ENCODE results near the gene TRO. TPM values are rescaled to one million over a fixed set of nuclear protein-coding genes. Genes with fewer than 3 reads are reported as not detected.

Gene TRO
- 0.47 to 0.85 TPM (median 0.73 TPM) in 5 replicates for total RNA-seq (2022; extraction: Qiagen RNA extraction; ENCODE audit: low read depth)

DNA sequence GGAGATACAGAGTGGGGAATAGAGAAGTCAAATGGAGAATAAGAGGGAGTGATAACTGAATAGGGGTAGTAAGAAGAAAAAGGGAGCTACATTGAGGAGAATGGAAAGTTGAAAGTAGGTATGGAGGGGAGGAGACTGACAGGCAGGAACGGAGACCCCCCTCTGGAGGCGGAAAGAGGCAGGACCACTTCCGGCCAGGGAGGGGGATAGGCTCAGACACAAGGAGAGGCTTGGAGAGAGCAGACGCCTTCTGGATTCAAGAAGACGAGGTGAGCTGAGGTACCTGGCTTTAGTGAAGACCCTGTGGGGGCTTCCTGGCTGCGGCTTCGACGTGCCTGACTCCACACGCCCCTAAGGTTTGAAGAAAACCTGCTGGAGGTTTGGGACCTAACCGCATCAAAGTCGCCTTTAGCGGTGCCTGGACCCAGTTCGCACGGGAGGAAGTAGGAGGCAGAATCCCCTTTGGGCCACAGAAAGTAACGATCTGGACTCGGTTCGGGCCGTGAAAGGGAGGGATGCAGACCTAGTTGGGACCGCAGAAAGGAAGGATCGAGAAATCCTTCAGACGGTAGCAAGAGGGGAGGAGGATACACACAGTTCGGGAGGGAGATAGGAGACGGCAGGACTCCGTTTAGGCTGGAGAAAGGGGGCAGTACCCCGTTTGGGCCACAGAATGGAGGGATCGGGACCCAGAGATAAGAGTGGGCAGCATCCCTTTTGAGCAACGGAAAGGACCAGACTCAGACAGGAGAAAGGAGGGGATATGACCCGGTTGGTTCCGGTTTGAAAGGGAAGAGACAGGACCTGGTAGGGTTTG lies at the start of gene TRO:
TSS of gene TRO (plus strand) at position 215 of the 817 bp plus-strand sequence. CDS start 1,423 bp downstream, outside the sequence.

Other genes with a start within 250 kb of the TRO start
- 0.02 TPM in 1 of 5 replicates, not detected in the others for gene ITIH6, start 122.6 kb upstream of the TRO start, total RNA-seq (2022; extraction: Qiagen RNA extraction; ENCODE audit: low read depth)
- gene MAGED2, start 113.1 kb upstream of the TRO start, total RNA-seq (2022; extraction: Qiagen RNA extraction; ENCODE audit: low read depth): 69.6 to 86.8 TPM (median 77.1 TPM) in 5 replicates
- gene PFKFB1, start 73.4 kb downstream of the TRO start, total RNA-seq (2022; extraction: Qiagen RNA extraction; ENCODE audit: low read depth): 0.09 to 0.13 TPM (median 0.13 TPM) in 3 of 5 replicates, not detected in the others
- 31.0 to 36.1 TPM (median 33.5 TPM) in 5 replicates for gene APEX2, start 79.5 kb downstream of the TRO start, total RNA-seq (2022; extraction: Qiagen RNA extraction; ENCODE audit: low read depth)
- gene ALAS2, start 110.2 kb downstream of the TRO start, total RNA-seq (2022; extraction: Qiagen RNA extraction; ENCODE audit: low read depth): not detected in 5 replicates
- not detected in 5 replicates for gene PAGE2B, start 154.2 kb downstream of the TRO start, total RNA-seq (2022; extraction: Qiagen RNA extraction; ENCODE audit: low read depth)
- not detected in 5 replicates for gene PAGE2, start 168.2 kb downstream of the TRO start, total RNA-seq (2022; extraction: Qiagen RNA extraction; ENCODE audit: low read depth)

All from A549 treated with CpdA at 1 μM for 4 hours (cell line).